PC-9 (cell line): ENCODE data around the gene KRTAP10-9.
"Not testable (repeated sequence)": the region's sequence is repeated elsewhere in the genome, so short reads cannot be mapped to it uniquely, and the experiment has no call there.

ENCODE experiments used
- CTCF ChIP-seq: fragments of 200-600 bp; sonication (generic); conservative IDR thresholded peaks from 2 replicates; pipeline ENCODE4 v1.6.1; 2017; ENCODE audit warnings: mixed run types, antibody characterized with exemption, mild to moderate bottlenecking, moderate library complexity
- EZH2 ChIP-seq: fragments of 200-600 bp; sonication (generic); IDR thresholded peaks from 2 replicates; pipeline ENCODE4 v1.8.0; 2017; ENCODE audit warnings: antibody characterized with exemption, low read depth

- not testable (repeated sequence) for TF ChIP-seq CTCF, EZH2
Measured at GRCh38 chr21:44627181-44627822, 409 bp downstream of the KRTAP10-9 start.
